ENCODE results near the gene RRAD.
A peak's percentile ranks its signal among the peaks of the same experiment; 100 is the strongest.

The RRAD gene

GRCh38 chr16:66872943-66873684 lies 52.2 kb downstream of the RRAD start:
- DNase-seq, result peak; percentile 28

GRCh38 chr16:66872559-66872942 lies 52.8 kb downstream of the RRAD start:
- DNase-seq, result no peak

- DNase-seq, result no peak
Measured at GRCh38 chr16:66871840-66872239, 53.5 kb downstream of the RRAD start.
